Stimulated activated CD4-positive, alpha-beta T cell treated with anti-CD3 and anti-CD28 coated beads, Interleukin-1b, Interleukin-23, amount 100 ng/mL, for 24 hours (primary cell): Measurements from ENCODE around the gene IL21R.
"Not testable (repeated sequence)": the region's sequence is repeated elsewhere in the genome, so short reads cannot be mapped to it uniquely, and the experiment has no call there.

ENCODE experiments used
- DNase-seq, 4 experiments: peaks; one replicate each; pipeline ENCODE4 v3.0.0-alpha.2; 2020; ENCODE audit warnings: low read depth in 4 of 4, low spot score in 1 of 4

IL21R gene

GRCh38 chr16:27374804-27375425 lies 27.1 kb upstream of the IL21R start:
- peak in 2 of 4 experiments; percentile 25 to 61 for DNase-seq

GRCh38 chr16:27377666-27378485 lies 24.1 kb upstream of the IL21R start:
- no peak for DNase-seq

GRCh38 chr16:27378871-27379481 lies 23.0 kb upstream of the IL21R start:
- no peak for DNase-seq

- no peak for DNase-seq
Measured at GRCh38 chr16:27379919-27380318, 22.1 kb upstream of the IL21R start.

GRCh38 chr16:27381236-27381635 lies 20.7 kb upstream of the IL21R start:
- DNase-seq: no peak

GRCh38 chr16:27381974-27382855 lies 19.8 kb upstream of the IL21R start:
- no peak for DNase-seq

- no peak for DNase-seq
Measured at GRCh38 chr16:27383556-27384243, 18.3 kb upstream of the IL21R start.

GRCh38 chr16:27384425-27384824 lies 17.5 kb upstream of the IL21R start:
- DNase-seq: no peak

- DNase-seq: no peak
Measured at GRCh38 chr16:27385398-27385797, 16.6 kb upstream of the IL21R start.

GRCh38 chr16:27386674-27387073 lies 15.3 kb upstream of the IL21R start:
- no peak for DNase-seq

GRCh38 chr16:27387724-27388123 lies 14.2 kb upstream of the IL21R start:
- DNase-seq: no peak

GRCh38 chr16:27389272-27389961 lies 12.6 kb upstream of the IL21R start:
- no peak for DNase-seq

- no peak for DNase-seq
Measured at GRCh38 chr16:27390151-27390550, 11.8 kb upstream of the IL21R start.

- DNase-seq: no peak
Measured at GRCh38 chr16:27392671-27393070, 9.3 kb upstream of the IL21R start.

- no peak for DNase-seq
Measured at GRCh38 chr16:27394516-27394915, 7.5 kb upstream of the IL21R start.

- DNase-seq: not testable (repeated sequence)
Measured at GRCh38 chr16:27398341-27398893, 3.6 kb upstream of the IL21R start.

GRCh38 chr16:27398894-27399853 lies 2.8 kb upstream of the IL21R start:
- DNase-seq: no peak

- DNase-seq: no peak
Measured at GRCh38 chr16:27399969-27400368, 2.0 kb upstream of the IL21R start.
